Epithelial cell of proximal tubule (primary cell): ENCODE data around the gene SYNDIG1. TPM values are rescaled to one million over a fixed set of nuclear protein-coding genes. Genes with fewer than 3 reads are reported as not detected.

Experiments
- DNase-seq: peaks from one replicate; pipeline ENCODE4 v3.0.0-alpha.2; 2011; ENCODE audit warnings: low read depth
- H3K4me3 ChIP-seq: 2 replicates; pipeline ENCODE4 v1.5.1; 2011; ENCODE audit warnings: low read depth, mild to moderate bottlenecking, low read length
- total RNA-seq: library from RNA; depleted of rRNA; stranded (reverse); fragments of >200 nt; gene quantifications from 2 replicates; pipeline ENCODE4 v1.2.3, GENCODE V29; 2015
- TF ChIP-seq, protein P1 (sequence below): conservative IDR thresholded peaks from 2 replicates; pipeline ENCODE4 v1.5.1; 2012; ENCODE audit warnings: low read depth, mild to moderate bottlenecking, low read length

The SYNDIG1 gene
- total RNA-seq, 1 donor from 2014 or later, result 0.12 TPM

DNA sequence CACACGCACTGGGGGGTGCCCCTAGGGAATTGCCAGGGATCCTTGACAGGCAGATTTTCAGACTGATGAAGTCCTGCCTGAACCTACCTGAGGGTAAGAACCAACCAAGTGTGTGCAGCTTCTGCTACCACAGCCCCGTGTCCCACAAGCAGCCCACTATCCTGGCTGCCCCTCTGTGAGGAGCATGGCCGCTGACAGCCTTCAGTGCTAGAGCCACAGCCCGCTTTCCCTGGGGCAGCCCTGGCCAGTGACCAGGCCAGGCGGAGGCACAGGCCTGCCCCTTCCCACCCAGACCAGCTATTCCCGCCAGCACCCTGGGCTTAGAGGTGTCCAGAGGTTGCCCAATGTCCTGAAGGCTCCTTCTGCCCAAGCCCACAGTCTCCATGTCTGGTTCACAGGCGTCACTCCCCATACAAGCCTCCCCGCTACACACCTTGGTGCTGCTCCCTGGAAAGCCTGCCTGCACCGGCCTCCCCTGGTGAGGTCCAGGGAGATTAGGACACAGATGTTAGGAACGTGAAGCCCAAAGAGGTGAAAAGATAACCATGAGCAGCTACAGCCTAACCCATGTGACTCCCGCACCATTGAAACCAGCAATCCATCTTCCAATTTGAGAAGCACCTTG is 207.0 kb downstream of the SYNDIG1 start:
- DNase-seq, result no peak
- TF ChIP-seq, protein P1, sequence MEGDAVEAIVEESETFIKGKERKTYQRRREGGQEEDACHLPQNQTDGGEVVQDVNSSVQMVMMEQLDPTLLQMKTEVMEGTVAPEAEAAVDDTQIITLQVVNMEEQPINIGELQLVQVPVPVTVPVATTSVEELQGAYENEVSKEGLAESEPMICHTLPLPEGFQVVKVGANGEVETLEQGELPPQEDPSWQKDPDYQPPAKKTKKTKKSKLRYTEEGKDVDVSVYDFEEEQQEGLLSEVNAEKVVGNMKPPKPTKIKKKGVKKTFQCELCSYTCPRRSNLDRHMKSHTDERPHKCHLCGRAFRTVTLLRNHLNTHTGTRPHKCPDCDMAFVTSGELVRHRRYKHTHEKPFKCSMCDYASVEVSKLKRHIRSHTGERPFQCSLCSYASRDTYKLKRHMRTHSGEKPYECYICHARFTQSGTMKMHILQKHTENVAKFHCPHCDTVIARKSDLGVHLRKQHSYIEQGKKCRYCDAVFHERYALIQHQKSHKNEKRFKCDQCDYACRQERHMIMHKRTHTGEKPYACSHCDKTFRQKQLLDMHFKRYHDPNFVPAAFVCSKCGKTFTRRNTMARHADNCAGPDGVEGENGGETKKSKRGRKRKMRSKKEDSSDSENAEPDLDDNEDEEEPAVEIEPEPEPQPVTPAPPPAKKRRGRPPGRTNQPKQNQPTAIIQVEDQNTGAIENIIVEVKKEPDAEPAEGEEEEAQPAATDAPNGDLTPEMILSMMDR, result no peak
- no peak overlapping the region for H3K4me3 ChIP-seq

DNA sequence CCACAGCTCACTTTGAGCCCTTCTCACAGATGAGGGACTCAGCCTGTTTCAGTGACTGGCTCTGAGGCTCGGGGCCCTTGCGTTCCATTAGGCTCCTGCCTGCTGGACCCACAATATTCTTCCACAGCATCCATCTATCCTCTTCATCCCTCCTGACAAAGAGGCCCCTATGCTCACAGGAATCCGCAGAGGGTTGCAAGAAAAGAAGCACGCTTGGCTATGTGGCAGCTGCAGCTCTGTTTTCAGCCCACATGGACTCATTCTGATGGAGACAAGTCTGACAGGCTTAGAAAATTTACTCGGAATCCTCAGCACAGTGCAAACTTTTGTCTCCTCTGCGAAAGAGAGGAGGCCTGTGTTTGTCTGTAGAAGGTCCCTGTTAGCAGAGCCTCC is 207.5 kb downstream of the SYNDIG1 start:
- H3K4me3 ChIP-seq, result no peak overlapping the region
- no peak for DNase-seq
- TF ChIP-seq, protein P1, result no peak

DNA sequence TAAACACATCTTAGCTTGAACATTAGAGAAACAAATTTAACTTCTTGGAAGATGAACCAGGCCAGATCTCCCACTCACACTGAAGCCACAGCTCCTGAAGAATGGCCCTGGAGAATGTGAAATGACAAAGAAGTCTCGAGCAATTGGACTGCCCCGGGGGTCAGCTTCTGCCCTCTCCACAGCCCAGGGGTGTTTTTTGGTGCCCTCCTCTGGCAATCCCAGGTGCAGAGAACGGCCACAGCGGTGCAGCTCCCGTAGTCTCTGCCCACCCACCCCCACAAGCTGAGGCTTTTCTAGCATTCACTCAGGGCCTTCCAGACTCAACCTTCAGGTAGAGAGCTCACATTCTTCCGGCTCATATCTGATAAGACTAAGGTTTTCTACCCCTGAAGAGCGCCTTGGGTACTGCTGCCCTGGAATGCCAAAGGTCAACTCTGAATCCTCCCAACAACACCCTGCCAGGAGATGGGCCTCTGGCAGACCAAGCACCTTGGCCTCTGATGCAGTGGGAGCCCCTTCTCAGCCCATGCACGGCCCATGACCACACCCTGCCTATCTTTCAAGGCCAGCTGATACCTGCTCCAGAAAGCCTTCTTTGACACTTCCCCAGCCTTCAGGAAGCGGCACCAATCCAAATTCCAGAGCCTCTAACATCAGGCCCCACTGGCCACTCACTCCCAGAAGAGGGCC is 208.3 kb downstream of the SYNDIG1 start:
- no peak for DNase-seq
- H3K4me3 ChIP-seq, result no peak overlapping the region
- TF ChIP-seq, protein P1, result no peak

DNA sequence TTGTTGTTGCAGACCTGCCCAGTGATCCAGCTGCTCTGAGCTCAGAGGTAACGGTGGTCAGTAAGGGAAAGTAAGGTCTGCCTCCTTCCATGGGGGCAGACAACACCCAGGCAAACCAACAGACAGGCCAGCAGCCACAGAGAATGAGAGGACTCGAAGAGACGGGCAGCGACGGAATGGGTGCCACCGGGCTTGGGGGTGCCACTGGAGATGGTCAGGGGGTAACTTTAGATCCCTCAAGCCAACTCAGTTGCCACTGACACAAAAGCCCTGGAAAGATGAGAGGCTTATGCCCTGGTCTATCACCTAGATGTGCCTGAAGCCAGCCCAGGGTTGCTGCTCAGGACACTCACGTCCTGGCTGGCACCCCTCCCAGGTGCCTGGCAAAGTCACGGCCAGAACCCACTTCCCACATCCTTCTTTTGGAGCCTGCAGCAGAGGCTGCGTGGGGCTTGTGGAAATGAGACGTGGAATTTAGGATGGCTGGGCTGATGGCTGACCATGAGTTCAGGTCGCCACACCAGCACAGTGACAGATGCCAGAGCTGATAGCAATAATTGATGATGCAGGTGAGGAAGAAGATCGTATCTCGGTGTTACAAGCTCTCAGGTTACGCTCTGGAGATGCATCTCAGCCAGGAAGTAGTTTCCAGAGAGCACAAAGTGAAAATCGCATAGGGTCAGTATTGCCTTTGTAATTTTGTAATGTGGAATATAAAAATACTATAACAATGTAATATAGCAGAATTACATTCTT is 209.1 kb downstream of the SYNDIG1 start:
- H3K4me3 ChIP-seq, result no peak overlapping the region
- TF ChIP-seq, protein P1, result no peak
- DNase-seq, result no peak

DNA sequence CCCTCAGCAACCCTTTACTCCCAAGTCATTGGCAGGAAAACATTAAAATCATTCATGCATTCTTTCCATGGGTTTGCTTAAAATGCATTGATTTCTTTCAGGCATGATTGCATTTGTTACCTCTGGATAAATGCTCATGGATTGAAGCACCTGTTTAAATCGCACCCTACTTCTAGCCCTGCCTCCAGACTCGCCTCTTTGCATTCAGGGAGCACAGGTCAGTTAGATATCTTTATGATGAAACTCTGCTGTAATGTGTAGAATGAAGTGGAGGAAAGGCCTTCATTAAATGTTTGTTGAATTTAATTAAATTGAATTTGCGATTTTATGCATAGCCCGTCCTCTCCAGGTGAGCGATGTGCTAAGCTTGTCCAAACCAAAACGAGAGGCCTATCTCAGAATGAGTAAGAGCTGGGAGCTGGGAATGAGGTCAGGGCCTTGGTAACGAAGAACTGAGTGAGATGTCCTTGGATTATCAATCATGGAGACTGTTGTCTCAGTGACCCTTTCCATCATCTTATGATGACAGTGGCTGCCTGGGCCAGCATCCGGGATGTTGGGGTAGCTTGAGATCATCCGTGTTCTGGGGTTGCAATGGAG is 210.1 kb downstream of the SYNDIG1 start:
- H3K4me3 ChIP-seq, result no peak overlapping the region
- TF ChIP-seq, protein P1, result no peak
- no peak for DNase-seq

- no peak overlapping the region for H3K4me3 ChIP-seq
- TF ChIP-seq, protein P1, result no peak
- DNase-seq, result no peak
Observed at GRCh38 chr20:24681634-24682495, 212.4 kb downstream of the SYNDIG1 start.
